ENCODE measurements around the gene RFX7.

- TF ChIP-seq ZNF274 (IDR thresholded peaks at IDR 0.05; ENCODE audit: low read depth, low read length) (no peak), YY1 (IDR thresholded peaks at IDR 0.05; ENCODE audit: insufficient read depth, insufficient read length) (no peak), SUZ12 (IDR thresholded peaks at IDR 0.05; ENCODE audit: extremely low read depth, insufficient read depth, insufficient read length) (no peak)
These were observed 75.3 kb downstream of the RFX7 start for GRCh38 chr15:56168394-56168793.

All from NT2/D1 (cell line).